Subcutaneous abdominal adipose tissue (tissue), 5 donors: ENCODE data around the gene LRRC4C.

Source experiments
- H3K27ac ChIP-seq: one replicate; pipeline ENCODE4 v1.7.0; 2013; ENCODE audit warnings: low read depth, mild to moderate bottlenecking, inconsistent platforms, low read length, moderate library complexity
- H3K27me3 ChIP-seq, 5 donors: one replicate each; pipeline ENCODE4 v1.7.0; 2013; ENCODE audit warnings: low read length in 5 of 5, inconsistent platforms in 1 of 5; ENCODE audit not compliant: control insufficient read depth in 5 of 5, insufficient read depth in 4 of 5
- H3K36me3 ChIP-seq, 5 donors: one replicate each; pipeline ENCODE4 v1.7.0; 2013; ENCODE audit warnings: low read length in 5 of 5; ENCODE audit not compliant: control insufficient read depth in 5 of 5, insufficient read depth in 5 of 5
- H3K4me1 ChIP-seq, 5 donors: one replicate each; pipeline ENCODE4 v1.7.0; 2013; ENCODE audit warnings: low read length in 5 of 5, mild to moderate bottlenecking in 3 of 5, moderate library complexity in 1 of 5; ENCODE audit not compliant: control insufficient read depth in 5 of 5, insufficient read depth in 5 of 5
- H3K4me3 ChIP-seq, 5 donors: one replicate each; pipeline ENCODE4 v1.7.0; 2013; ENCODE audit warnings: low read length in 5 of 5, low read depth in 1 of 5
- H3K9ac ChIP-seq, 5 donors: one replicate each; pipeline ENCODE4 v1.7.0; 2013; ENCODE audit warnings: low read length in 5 of 5, mild to moderate bottlenecking in 4 of 5, moderate library complexity in 3 of 5
- H3K9me3 ChIP-seq, 5 donors: one replicate each; pipeline ENCODE4 v1.7.0; 2013; ENCODE audit warnings: low read length in 5 of 5; ENCODE audit not compliant: control insufficient read depth in 5 of 5
- donor health status: healthy.
- donor health status: healthy.
- donor health status: healthy.
- donor health status: healthy.
- donor health status: healthy.

Gene LRRC4C

DNA sequence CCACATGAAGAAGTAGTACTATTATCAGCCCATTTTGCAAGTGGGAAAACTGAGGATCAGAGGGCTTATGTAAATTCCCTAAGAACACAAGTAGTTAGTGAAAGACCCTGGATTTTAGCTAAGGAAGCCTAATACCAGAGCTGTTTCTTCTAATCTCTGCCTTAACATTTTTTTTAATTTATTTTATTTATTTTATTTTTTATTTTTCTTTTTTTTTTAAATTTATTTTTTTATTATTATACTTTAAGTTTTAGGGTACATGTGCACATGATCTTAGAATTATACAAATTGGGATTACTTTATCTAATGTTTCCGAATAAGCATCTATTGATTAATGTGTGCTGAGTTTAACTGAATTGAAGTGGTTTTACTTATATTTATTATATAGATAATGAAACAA is 1015.3 kb downstream of the LRRC4C start:
- no peak overlapping the region for H3K27ac ChIP-seq
- no peak overlapping the region for H3K9ac ChIP-seq
- peaks cover 0 to 4% (median 0%) of the 10 kb centered on the region in 5 donors for H3K4me1 ChIP-seq
- H3K9me3 ChIP-seq, result peaks cover 3 to 26% (median 21%) of the 10 kb centered on the region in 5 donors
- no peak overlapping the region for H3K4me3 ChIP-seq
- H3K36me3 ChIP-seq, result no peaks in the 10 kb centered on the region
- H3K27me3 ChIP-seq, result no peaks in the 10 kb centered on the region

DNA sequence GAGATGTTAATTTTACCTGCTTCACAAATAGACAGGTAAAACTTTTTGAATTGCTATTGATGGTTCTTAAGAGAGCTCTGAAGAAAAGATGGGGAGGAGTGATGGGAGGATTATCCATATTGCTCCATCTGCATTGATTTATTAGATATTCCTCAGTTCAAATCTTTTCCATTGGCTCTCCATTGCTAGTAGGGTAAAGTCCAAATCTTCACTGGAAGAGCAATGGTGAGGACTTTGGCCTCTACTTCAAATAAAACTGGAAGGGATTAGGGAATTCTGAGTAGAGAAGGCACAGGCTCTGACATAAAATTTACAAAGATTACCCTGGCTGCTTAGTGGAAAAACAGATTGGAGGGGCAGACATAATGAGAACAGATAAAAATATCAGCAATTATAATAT is 1024.1 kb downstream of the LRRC4C start:
- Histone ChIP-seq H3K9ac (no peak overlapping the region), H3K36me3 (no peaks in the 10 kb centered on the region), H3K4me3 (no peak overlapping the region), H3K27ac (no peak overlapping the region), H3K4me1 (no peaks in the 10 kb centered on the region), H3K27me3 (no peaks in the 10 kb centered on the region), H3K9me3 (no peaks in the 10 kb centered on the region)

DNA sequence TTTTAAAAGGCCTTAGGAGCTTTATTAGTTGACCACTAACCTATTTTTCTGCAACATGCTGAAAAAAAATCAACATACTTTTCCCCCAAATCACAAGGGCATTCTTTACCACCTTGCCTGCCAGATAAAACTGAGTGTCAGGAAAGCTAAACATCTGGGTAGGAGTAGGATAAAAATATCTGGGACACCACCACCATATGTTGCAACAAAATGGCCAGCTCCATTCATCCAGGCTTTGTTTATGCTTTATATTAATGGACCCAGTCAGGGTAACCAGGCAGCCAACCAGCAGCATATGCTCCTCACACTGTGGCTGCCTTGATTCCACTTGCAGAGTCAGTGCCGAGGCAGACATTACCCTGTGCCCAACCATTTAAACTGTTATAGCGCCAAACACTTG is 1024.5 kb downstream of the LRRC4C start:
- Histone ChIP-seq H3K27me3 (no peaks in the 10 kb centered on the region), H3K4me3 (no peak overlapping the region), H3K4me1 (no peaks in the 10 kb centered on the region), H3K9ac (no peak overlapping the region), H3K27ac (no peak overlapping the region), H3K36me3 (no peaks in the 10 kb centered on the region), H3K9me3 (no peaks in the 10 kb centered on the region)

DNA sequence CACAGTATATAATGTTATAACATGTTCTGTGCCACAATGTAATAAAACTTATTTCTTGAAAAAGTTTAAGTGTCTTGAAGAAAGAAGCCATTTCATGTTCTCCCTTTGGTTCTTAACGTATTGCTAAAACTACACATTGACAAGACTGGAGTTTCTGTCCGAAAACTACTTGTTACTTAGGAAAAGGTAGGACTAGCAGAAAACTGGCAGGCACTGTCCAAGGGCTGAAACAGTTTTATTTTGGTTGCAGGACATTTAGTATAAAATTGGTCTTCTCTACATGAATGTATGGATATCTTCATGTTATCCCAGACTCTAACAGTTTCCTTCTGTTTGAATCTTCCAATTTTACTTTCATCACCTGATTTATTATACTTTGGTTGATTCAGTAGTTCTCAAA is 1027.1 kb downstream of the LRRC4C start:
- Histone ChIP-seq H3K4me3 (no peak overlapping the region), H3K9me3 (no peaks in the 10 kb centered on the region), H3K9ac (no peak overlapping the region), H3K27ac (no peak overlapping the region), H3K27me3 (no peaks in the 10 kb centered on the region), H3K36me3 (no peaks in the 10 kb centered on the region), H3K4me1 (no peaks in the 10 kb centered on the region)

DNA sequence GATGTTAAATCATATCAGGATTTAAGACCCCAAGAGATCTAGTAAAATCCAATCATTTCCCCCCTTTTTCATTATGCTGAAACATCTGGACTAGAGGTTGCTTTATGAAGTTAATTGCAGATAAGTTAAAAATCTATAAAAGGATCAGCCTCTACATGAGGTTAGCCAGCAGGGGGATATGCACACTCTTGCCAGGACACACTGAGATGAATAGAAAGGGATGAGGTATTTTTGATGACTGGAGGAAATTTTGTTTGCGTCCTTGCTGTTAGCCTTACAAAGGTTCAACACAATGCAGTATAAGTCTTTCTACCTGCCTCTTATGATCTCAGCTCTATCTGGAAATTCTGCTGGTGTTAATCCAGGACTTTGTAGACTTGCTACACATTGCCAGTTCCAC is 1034.3 kb downstream of the LRRC4C start:
- Histone ChIP-seq H3K27me3 (no peaks in the 10 kb centered on the region), H3K27ac (no peak overlapping the region), H3K9me3 (no peaks in the 10 kb centered on the region), H3K36me3 (no peaks in the 10 kb centered on the region), H3K4me1 (peaks cover 0 to 8% (median 0%) of the 10 kb centered on the region in 5 donors), H3K9ac (no peak overlapping the region), H3K4me3 (no peak overlapping the region)

DNA sequence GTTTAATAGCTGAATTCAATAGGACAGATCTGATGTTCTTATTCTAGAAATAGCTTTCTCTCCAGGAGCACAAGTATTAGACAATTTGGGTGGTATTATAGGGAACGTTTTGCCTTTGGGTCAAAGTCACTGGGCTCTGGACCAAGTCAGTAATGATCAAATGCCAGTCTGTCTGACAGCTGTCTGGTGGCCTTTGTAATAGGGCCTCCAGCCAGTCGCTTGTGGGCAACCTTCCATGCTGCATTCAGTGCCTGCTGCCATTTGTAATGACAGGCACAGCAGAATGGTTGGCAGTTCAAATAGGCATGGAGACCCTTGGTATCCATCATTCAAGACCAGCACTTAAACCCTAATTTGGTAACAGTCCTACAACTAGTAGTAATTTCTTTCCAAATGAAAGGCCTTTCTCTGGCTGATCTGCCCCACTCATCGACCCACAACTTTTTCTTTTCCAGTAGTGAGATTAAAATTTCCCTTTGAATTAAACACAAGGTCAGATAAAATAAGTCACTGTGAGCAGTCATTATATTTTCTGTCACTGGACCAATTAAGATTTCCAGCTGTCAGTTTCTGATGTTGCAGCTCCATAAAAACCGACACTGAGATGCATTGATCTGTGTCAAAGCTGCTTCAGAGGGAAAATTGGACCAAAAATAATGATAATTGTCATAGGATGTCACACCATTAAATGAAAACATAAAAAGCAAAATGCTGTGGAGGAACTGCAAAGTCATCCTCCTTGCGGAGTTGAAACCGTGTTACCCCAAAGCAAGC is 1038.1 kb downstream of the LRRC4C start:
- peaks cover 0 to 8% (median 0%) of the 10 kb centered on the region in 5 donors for H3K4me1 ChIP-seq
- H3K4me3 ChIP-seq, result no peak overlapping the region
- no peaks in the 10 kb centered on the region for H3K36me3 ChIP-seq
- no peak overlapping the region for H3K27ac ChIP-seq
- no peaks in the 10 kb centered on the region for H3K27me3 ChIP-seq
- H3K9me3 ChIP-seq, result no peaks in the 10 kb centered on the region
- H3K9ac ChIP-seq, result no peak overlapping the region

DNA sequence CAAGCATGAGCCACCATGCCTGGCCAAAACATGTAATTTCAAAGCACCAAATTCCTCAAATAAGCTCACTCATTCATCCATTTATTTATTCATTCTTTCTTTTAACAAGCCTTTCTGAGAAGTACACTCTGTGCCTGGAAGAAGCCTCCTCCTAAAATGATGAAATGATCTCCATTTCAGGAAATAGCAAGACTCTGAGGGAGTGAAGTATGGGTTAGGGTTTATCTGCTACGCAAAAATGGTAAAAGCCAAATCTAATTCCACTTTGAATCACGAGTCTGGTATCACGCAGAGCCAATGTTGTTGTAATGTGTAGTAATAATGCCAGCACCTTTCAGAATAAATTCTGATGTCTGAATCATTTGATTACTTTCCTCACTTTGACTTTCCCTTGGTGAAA is 1041.8 kb downstream of the LRRC4C start:
- Histone ChIP-seq H3K4me1 (peaks cover 0 to 8% (median 0%) of the 10 kb centered on the region in 5 donors), H3K9ac (no peak overlapping the region), H3K27me3 (no peaks in the 10 kb centered on the region), H3K36me3 (no peaks in the 10 kb centered on the region), H3K9me3 (peaks cover 0 to 3% (median 0%) of the 10 kb centered on the region in 5 donors), H3K27ac (no peak overlapping the region), H3K4me3 (no peak overlapping the region)

DNA sequence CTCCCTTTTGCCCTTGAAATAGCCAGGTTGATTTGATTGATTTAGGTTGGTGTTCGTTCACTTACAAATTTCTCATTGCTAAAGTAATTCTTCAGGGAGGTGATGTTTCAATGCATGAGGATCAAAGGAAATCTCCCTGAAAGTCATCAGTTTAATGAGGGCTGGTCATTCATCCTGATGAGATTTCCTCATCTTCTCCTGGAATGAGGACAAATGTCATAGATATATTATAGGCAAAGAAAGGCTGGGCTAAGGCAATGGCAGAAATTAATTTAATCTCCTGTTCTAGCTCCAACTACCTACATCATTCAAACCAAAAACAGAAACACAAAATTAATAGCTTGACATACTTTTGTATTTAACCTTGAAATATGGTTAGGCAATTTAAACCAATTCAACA is 1052.1 kb downstream of the LRRC4C start:
- no peaks in the 10 kb centered on the region for H3K27me3 ChIP-seq
- H3K36me3 ChIP-seq, result no peaks in the 10 kb centered on the region
- no peak overlapping the region for H3K9ac ChIP-seq
- no peak overlapping the region for H3K4me3 ChIP-seq
- H3K27ac ChIP-seq, result no peak overlapping the region
- no peaks in the 10 kb centered on the region for H3K4me1 ChIP-seq
- H3K9me3 ChIP-seq, result no peaks in the 10 kb centered on the region

DNA sequence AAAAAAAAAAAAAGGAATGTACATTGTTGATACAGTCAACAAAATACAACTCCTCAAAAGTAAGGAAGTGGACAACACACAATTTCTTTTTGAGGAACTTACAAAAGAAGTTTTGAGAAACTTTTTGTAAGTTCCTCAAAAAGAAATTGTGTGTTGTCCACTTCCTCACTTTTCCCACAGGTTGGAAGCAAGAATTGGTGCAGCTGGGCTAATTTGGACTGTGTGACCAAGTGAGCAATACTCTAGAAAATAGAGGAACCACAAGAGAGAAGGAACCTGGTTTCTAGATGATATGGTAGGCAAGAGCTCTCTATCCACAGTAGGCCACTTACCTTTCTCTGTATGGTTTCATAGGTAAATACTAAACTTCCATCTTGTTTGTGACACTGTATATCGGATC is 1053.8 kb downstream of the LRRC4C start:
- Histone ChIP-seq H3K4me3 (no peak overlapping the region), H3K9me3 (no peaks in the 10 kb centered on the region), H3K36me3 (no peaks in the 10 kb centered on the region), H3K9ac (no peak overlapping the region), H3K27me3 (no peaks in the 10 kb centered on the region), H3K27ac (no peak overlapping the region), H3K4me1 (no peaks in the 10 kb centered on the region)

DNA sequence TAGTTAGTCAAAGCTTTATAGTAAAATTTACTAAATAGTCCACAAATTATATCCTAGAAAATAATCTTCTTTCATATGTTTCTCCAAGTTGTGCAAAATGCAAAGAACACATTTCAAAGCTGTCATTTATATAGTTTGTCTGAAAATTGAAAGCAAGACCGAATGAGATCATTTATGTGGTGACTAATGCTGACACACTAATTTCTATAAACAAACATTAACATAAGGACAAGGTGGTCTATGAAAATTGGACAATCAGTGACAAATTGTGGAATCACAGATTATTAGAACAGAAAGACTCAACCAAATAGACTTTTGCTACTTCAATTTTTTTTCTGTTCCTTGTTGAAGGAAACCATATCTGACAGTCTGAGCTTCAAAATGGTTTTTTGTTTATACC is 1056.1 kb downstream of the LRRC4C start:
- Histone ChIP-seq H3K9me3 (no peaks in the 10 kb centered on the region), H3K36me3 (no peaks in the 10 kb centered on the region), H3K27ac (no peak overlapping the region), H3K9ac (no peak overlapping the region), H3K4me1 (no peaks in the 10 kb centered on the region), H3K27me3 (no peaks in the 10 kb centered on the region), H3K4me3 (no peak overlapping the region)
